ENCODE data around the gene F8A1.
"Not testable (repeated sequence)": the region's sequence is repeated elsewhere in the genome, so short reads cannot be mapped to it uniquely, and the experiment has no call there.

Gene F8A1

GRCh38 chrX:154910048-154910447 is 23.9 kb downstream of the F8A1 start:
- H3K27ac Mint-ChIP-seq, H3K4me3 Mint-ChIP-seq, H3K9me3 Mint-ChIP-seq, CTCF ChIA-PET, H3K36me3 Mint-ChIP-seq, H3K4me1 Mint-ChIP-seq, DNase-seq: not testable (repeated sequence)
- peaks cover 20% of the 10 kb centered on the region for H3K27me3 Mint-ChIP-seq

DNA sequence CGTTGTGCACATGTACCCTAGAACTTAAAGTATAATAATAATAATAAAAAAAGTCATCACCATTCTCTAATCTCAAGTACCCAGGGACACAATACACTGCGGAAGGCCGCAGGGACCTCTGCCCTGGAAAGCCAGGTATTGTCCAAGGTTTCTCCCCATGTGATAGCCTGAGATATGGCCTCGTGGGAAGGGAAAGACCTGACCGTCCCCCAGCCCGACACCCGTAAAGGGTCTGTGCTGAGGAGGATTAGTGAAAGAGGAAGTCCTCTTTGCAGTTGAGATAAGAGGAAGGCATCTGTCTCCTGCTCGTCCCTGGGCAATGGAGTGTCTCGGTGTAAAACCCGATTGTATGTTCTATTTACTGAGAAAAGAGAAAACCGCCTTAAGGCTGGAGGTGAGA is 24.4 kb downstream of the F8A1 start:
- H3K27ac Mint-ChIP-seq, DNase-seq, H3K4me1 Mint-ChIP-seq: not testable (repeated sequence)

GRCh38 chrX:154914052-154914451 is 27.9 kb downstream of the F8A1 start:
- Mint-ChIP-seq H3K27ac (no peak overlapping the region), H3K4me3 (no peak overlapping the region), H3K36me3 (no peaks in the 10 kb centered on the region), H3K9me3 (peaks cover 2% of the 10 kb centered on the region), H3K27me3 (peaks cover 17% of the 10 kb centered on the region), H3K4me1 (no peaks in the 10 kb centered on the region)
- DNase-seq = no peak
- CTCF ChIA-PET = no interaction called here

More for the DNA sequence above, 24.4 kb downstream of the F8A1 start:
- H3K9me3 Mint-ChIP-seq, H3K4me3 Mint-ChIP-seq, CTCF ChIA-PET, H3K36me3 Mint-ChIP-seq: not testable (repeated sequence)
- peaks cover 20% of the 10 kb centered on the region for H3K27me3 Mint-ChIP-seq

DNA sequence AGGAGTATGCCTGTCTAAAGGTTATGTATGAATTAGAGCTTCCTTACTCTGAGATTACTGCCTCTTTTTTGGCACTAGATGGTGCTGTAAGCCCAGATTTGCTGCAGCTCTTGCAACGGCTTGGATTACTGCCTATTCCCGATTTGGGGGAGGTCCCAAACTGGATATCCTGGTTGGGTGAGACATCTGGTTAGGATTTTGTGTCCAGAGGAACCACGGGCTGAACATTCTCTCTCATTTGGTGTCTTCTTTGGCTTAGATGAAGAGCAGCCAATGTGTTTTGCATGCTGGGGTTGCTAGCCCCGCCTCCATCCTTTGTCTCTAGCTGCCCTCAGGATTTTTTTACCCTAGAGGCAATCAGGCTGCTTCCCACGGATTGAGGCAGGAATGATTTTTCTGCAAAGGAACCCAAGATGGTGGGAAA is 31.9 kb downstream of the F8A1 start:
- no peaks in the 10 kb centered on the region for H3K9me3 Mint-ChIP-seq
- H3K4me3 Mint-ChIP-seq = peak overlapping the region; percentile 46
- CTCF ChIA-PET = interaction anchor here (0.7 to 2.1 kb wide), 21 partner anchors 9 to 249 kb away, joined by 3 to 21 read pairs (median 3); partner anchors contain the start of gene FUNDC2
- H3K36me3 Mint-ChIP-seq = no peaks in the 10 kb centered on the region
- no peaks in the 10 kb centered on the region for H3K4me1 Mint-ChIP-seq
- H3K27me3 Mint-ChIP-seq = peaks cover 16% of the 10 kb centered on the region
- peak; percentile 30 for DNase-seq
- H3K27ac Mint-ChIP-seq = no peak overlapping the region

DNA sequence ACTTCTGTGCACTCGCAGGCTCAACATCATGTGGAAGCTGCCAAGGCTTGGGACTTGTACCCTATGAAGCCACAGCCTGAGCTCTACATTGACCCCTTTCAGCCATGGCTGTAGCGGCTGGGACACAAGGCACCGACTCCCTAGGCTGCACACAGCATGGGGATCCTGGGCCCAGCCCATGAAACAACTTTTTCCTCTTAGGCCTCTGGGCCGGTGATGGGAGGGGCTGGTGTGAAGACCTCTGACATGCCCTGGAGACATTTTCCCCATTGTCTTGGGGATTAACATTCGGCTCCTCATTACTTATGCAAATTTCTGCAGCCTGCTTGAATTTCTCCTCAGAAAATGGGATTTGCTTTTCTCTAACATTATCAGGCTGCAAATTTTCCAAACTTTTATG is 38.6 kb downstream of the F8A1 start:
- H3K36me3 Mint-ChIP-seq, H3K4me3 Mint-ChIP-seq, CTCF ChIA-PET, H3K9me3 Mint-ChIP-seq, DNase-seq, H3K27ac Mint-ChIP-seq, H3K4me1 Mint-ChIP-seq: not testable (repeated sequence)
- peaks cover 13% of the 10 kb centered on the region for H3K27me3 Mint-ChIP-seq
